GM12878 (cell line): ENCODE measurements around the gene MAPKBP1. TPM values are rescaled to one million over a fixed set of nuclear protein-coding genes. Genes with fewer than 3 reads are reported as not detected.

ENCODE experiments used
- ATAC-seq: fragments of 200-7000 bp; cut with Tn5 transposase; 3 replicates; pipeline ENCODE4 v1.9.1; 2020; ENCODE audit warnings: mild to moderate bottlenecking, moderate library complexity
- BruUV-seq: library from RNA; stranded (reverse); fragments of 400-500 nt; replicated peaks from 2 replicates; lab custom pipeline; 2021; lab: Mats Ljungman, UMichigan
- CTCF ChIA-PET: fragments of 300-600 bp; sonication (Branson Sonifier 250); formaldehyde crosslinking; extraction: SDS; loops from one replicate; lab custom pipeline; 2021; ENCODE audit warnings: inconsistent platforms; lab: Yijun Ruan, JAX
- POLR2A ChIA-PET: fragments of 350-600 bp; formaldehyde crosslinking; extraction: SDS; loops from one replicate; lab custom pipeline; 2021; ENCODE audit warnings: inconsistent platforms; lab: Charles Lee
- RAD21 ChIA-PET: fragments of 300-600 bp; sonication (Branson Sonifier 250); formaldehyde crosslinking; loops from one replicate; lab custom pipeline; 2023; ENCODE audit warnings: antibody characterized with exemption; ENCODE audit not compliant: unreplicated experiment; lab: Charles Lee
- SMC1A ChIA-PET: fragments of 300-600 bp; sonication (Branson Sonifier 250); formaldehyde crosslinking; loops from one replicate; lab custom pipeline; 2023; ENCODE audit not compliant: unreplicated experiment, uncharacterized antibody; lab: Charles Lee
- DNase-seq: peaks from one replicate; pipeline ENCODE4 v3.0.0-alpha.2; 2011; ENCODE audit warnings: low read depth, low spot score
- FAIRE-seq: peaks from 3 replicates; lab custom pipeline; 2011; peaks lifted over from hg19 to GRCh38; lab: Jason Lieb, UNC
- H2AFZ ChIP-seq: 2 replicates; pipeline ENCODE4 v1.6.0; 2011; ENCODE audit warnings: low read depth, low read length, control low read depth; ENCODE audit not compliant: control insufficient read depth
- H3K27ac ChIP-seq: 2 replicates; pipeline ENCODE4 v1.5.1; 2011; ENCODE audit warnings: control low read depth; ENCODE audit not compliant: control insufficient read depth, insufficient read depth
- H3K27me3 ChIP-seq, 2 experiments: replicated peaks in 1 of 2; 2 replicates each; pipeline versions ENCODE4 v1.6.0 to v1.6.1; 2011; ENCODE audit warnings: low read length in 1 of 2; ENCODE audit not compliant: control insufficient read depth in 2 of 2, insufficient read depth in 2 of 2
- H3K36me3 ChIP-seq, 2 experiments: 2 replicates each; pipeline ENCODE4 v1.5.1; 2011; ENCODE audit warnings: low read length in 1 of 2; ENCODE audit not compliant: control insufficient read depth in 2 of 2, insufficient read depth in 2 of 2
- H3K4me1 ChIP-seq: 2 replicates; pipeline ENCODE4 v1.6.1; 2011; ENCODE audit warnings: mild to moderate bottlenecking, low read length, moderate library complexity, mixed read lengths; ENCODE audit not compliant: control insufficient read depth, insufficient read depth
- H3K4me2 ChIP-seq: 2 replicates; pipeline ENCODE4 v1.6.0; 2011; ENCODE audit warnings: control low read depth; ENCODE audit not compliant: control insufficient read depth, insufficient read depth
- H3K4me3 ChIP-seq: fragments of 200-600 bp; sonication (generic); 2 replicates; pipeline ENCODE4 v1.5.1; 2016
- H3K79me2 ChIP-seq: 2 replicates; pipeline ENCODE4 v1.6.0; 2011; ENCODE audit warnings: low read length; ENCODE audit not compliant: control insufficient read depth, insufficient read depth
- H3K9ac ChIP-seq: 2 replicates; pipeline ENCODE4 v1.8.0; 2011; ENCODE audit warnings: low read length, control low read depth, mixed read lengths; ENCODE audit not compliant: control insufficient read depth, insufficient read depth
- H3K9me3 ChIP-seq: replicated peaks from 3 replicates; pipeline ENCODE4 v1.5.1; 2011; ENCODE audit warnings: mild to moderate bottlenecking, low read length; ENCODE audit not compliant: control insufficient read depth, insufficient read depth
- H4K20me1 ChIP-seq: 2 replicates; pipeline ENCODE4 v1.6.0; 2011; ENCODE audit not compliant: control insufficient read depth, insufficient read depth
- CBX5 ChIP-seq: sonication (generic); IDR thresholded peaks from 2 replicates; pipeline ENCODE4 v1.6.1; 2016; ENCODE audit warnings: low read depth, moderate library complexity, mild to moderate bottlenecking, inconsistent platforms
- FOS ChIP-seq: IDR thresholded peaks from 3 replicates; pipeline ENCODE4 v1.6.1; 2011; ENCODE audit warnings: borderline replicate concordance; ENCODE audit not compliant: insufficient read length; ENCODE audit errors: extremely low read depth
- RELA ChIP-seq: fragments of 450-650 bp; IDR thresholded peaks from 2 replicates; pipeline ENCODE4 v1.8.0; 2014; ENCODE audit warnings: borderline replicate concordance; ENCODE audit not compliant: partially characterized antibody
- SUPT20H ChIP-seq: IDR thresholded peaks from 2 replicates; pipeline ENCODE4 v1.6.1; 2011; ENCODE audit warnings: low read depth, mild to moderate bottlenecking, low read length, moderate library complexity, borderline replicate concordance; ENCODE audit not compliant: control insufficient read depth
- TARDBP ChIP-seq: IDR thresholded peaks from 2 replicates; pipeline ENCODE4 v1.6.1; 2016; ENCODE audit warnings: borderline replicate concordance
- WRNIP1 ChIP-seq: IDR thresholded peaks from 2 replicates; pipeline ENCODE4 v1.6.1; 2011; ENCODE audit warnings: low read depth, low read length, improper control_type of control experiment, borderline replicate concordance
- WGBS: methylation state at CpG from one replicate; pipeline ENCODE4 v1.1.6; 2016; ENCODE audit warnings: low lambda C conversion rate; ENCODE audit not compliant: insufficient replicate concordance, insufficient coverage; ENCODE audit errors: missing lambda C conversion rate; 5-methylcytosine and 5-hydroxymethylcytosine counted together
- in situ Hi-C: fragments of 300-500 bp; cut with MboI; formaldehyde crosslinking; loops from 9 replicates; pipeline ENCODE4 v1.14.3; 2018; ENCODE audit warnings: mixed read lengths
- intact Hi-C: fragments of 100-400 bp; cut with micrococcal nuclease; formaldehyde crosslinking; loops from one replicate; pipeline ENCODE4 v1.14.2; 2022; ENCODE audit not compliant: unreplicated experiment
- polyA plus RNA-seq, 11 experiments: library from polyadenylated mRNA; depleted of rRNA in 4 of 11; unstranded in 6 of 11; stranded (reverse) in 5 of 11; fragments of >200 nt; fragmentation: Nextera tagmentation in 4 of 11; fragmentation: Illumina TruSeq in 1 of 11; extraction: Ambion mirVana in 4 of 11; extraction: Trizol in 1 of 11; gene quantifications; 1 replicate in 1 of 11; 2 replicates in 10 of 11; pipeline versions ENCODE4 v1.2.1 to v1.2.3, GENCODE V29; 2011 to 2016; ENCODE audit warnings: inconsistent platforms in 2 of 11, missing spikeins in 2 of 11, low read depth in 1 of 11
- total RNA-seq, 4 experiments: library from RNA; depleted of rRNA in 3 of 4; stranded (reverse); fragments of >200 nt in 3 of 4; fragmentation: Illumina TruSeq in 1 of 4; extraction: Trizol in 1 of 4; gene quantifications; 2 replicates each; pipeline versions ENCODE4 v1.2.1 to v1.2.3, GENCODE V29; 2013 to 2021
- TF ChIP-seq, protein P1 (sequence below): IDR thresholded peaks from 2 replicates; pipeline ENCODE4 v1.6.1; 2012; ENCODE audit warnings: low read depth, low read length, improper control_type of control experiment
- TF ChIP-seq, protein P2 (sequence below): fragments of 450-650 bp; formaldehyde crosslinking; IDR thresholded peaks from 2 replicates; pipeline ENCODE4 v1.5.0; 2022; ENCODE audit warnings: mild to moderate bottlenecking, missing genetic modification characterization

MAPKBP1 gene
- total and polyA plus RNA-seq, 10 of the 15 experiments (the other 5 are each of a cell fraction or from before 2014, with no cell fraction given): 0.44 to 19.0 (median 7.3) TPM

DNA sequence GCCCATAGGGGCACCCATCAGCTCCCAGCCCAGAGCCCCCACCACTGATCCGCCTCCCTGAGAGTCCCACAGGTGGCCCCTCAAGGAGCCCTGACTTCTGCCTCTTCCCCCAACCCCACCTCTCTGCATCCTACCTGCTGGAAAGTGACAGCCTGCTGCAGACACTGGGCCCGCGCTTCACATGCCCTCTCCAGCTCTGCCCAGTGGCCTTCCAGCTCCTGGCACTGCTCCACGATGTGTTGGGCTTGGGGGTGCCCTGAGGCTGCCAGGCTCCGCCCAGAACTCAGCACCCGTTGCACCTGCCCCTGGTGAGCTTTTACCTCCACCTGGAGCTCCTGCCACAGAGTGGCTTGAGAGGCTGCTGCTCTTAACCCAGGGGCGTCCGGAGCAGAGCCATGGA is 99.4 kb downstream of the MAPKBP1 start:
- H3K79me2 ChIP-seq: no peaks in the 10 kb centered on the region
- 44% methylated on average over 8 of the region's 8 CpGs for WGBS
- ATAC-seq (no peak), FAIRE-seq (no peak), DNase-seq (no peak)
- CTCF ChIA-PET: no interaction called here
- H3K9me3 ChIP-seq: no peaks in the 10 kb centered on the region
- H3K4me3 ChIP-seq: no peak overlapping the region
- in situ Hi-C loops (no loop called here), intact Hi-C loops (no loop called here)
- no peak overlapping the region for H3K4me2 ChIP-seq
- no TSS peak for BruUV-seq
- H3K4me1 ChIP-seq: no peaks in the 10 kb centered on the region
- SMC1A ChIA-PET: no interaction called here
- H3K27ac ChIP-seq: no peak overlapping the region
- no peak overlapping the region for H2AFZ ChIP-seq
- H3K27me3 ChIP-seq: no peaks in the 10 kb centered on the region; a peak in 2 of 4 replicates
- H3K36me3 ChIP-seq: no peaks in the 10 kb centered on the region
- POLR2A ChIA-PET: no interaction called here
- no peaks in the 10 kb centered on the region for H4K20me1 ChIP-seq
- TF ChIP-seq TARDBP (no peak), WRNIP1 (no peak), SUPT20H (no peak), FOS (no peak), RELA (no peak), CBX5 (no peak)
- TF ChIP-seq, protein P1, sequence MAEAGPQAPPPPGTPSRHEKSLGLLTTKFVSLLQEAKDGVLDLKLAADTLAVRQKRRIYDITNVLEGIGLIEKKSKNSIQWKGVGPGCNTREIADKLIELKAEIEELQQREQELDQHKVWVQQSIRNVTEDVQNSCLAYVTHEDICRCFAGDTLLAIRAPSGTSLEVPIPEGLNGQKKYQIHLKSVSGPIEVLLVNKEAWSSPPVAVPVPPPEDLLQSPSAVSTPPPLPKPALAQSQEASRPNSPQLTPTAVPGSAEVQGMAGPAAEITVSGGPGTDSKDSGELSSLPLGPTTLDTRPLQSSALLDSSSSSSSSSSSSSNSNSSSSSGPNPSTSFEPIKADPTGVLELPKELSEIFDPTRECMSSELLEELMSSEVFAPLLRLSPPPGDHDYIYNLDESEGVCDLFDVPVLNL: no peak
- TF ChIP-seq, protein P2, sequence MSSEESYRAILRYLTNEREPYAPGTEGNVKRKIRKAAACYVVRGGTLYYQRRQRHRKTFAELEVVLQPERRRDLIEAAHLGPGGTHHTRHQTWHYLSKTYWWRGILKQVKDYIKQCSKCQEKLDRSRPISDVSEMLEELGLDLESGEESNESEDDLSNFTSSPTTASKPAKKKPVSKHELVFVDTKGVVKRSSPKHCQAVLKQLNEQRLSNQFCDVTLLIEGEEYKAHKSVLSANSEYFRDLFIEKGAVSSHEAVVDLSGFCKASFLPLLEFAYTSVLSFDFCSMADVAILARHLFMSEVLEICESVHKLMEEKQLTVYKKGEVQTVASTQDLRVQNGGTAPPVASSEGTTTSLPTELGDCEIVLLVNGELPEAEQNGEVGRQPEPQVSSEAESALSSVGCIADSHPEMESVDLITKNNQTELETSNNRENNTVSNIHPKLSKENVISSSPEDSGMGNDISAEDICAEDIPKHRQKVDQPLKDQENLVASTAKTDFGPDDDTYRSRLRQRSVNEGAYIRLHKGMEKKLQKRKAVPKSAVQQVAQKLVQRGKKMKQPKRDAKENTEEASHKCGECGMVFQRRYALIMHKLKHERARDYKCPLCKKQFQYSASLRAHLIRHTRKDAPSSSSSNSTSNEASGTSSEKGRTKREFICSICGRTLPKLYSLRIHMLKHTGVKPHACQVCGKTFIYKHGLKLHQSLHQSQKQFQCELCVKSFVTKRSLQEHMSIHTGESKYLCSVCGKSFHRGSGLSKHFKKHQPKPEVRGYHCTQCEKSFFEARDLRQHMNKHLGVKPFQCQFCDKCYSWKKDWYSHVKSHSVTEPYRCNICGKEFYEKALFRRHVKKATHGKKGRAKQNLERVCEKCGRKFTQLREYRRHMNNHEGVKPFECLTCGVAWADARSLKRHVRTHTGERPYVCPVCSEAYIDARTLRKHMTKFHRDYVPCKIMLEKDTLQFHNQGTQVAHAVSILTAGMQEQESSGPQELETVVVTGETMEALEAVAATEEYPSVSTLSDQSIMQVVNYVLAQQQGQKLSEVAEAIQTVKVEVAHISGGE (CRISPR knock-in tag): no peak
- no peak overlapping the region for H3K9ac ChIP-seq
- RAD21 ChIA-PET: no interaction called here
